HepG2 (cell line): Measurements from ENCODE around the gene CHN2. TPM values are rescaled to one million over a fixed set of nuclear protein-coding genes. Genes with fewer than 3 reads are reported as not detected.

ENCODE experiments used
- FOXO1 ChIP-seq: sonication (generic); formaldehyde crosslinking; IDR thresholded peaks from 2 replicates; pipeline ENCODE4 v1.4.0; 2020; ENCODE audit warnings: missing genetic modification reagents
- GPN1 ChIP-seq: sonication (generic); formaldehyde crosslinking; IDR thresholded peaks from 2 replicates; pipeline ENCODE4 v1.5.1; 2020; ENCODE audit warnings: missing genetic modification reagents, borderline replicate concordance
- HNF1B ChIP-seq: sonication (generic); formaldehyde crosslinking; IDR thresholded peaks from 2 replicates; pipeline ENCODE4 v1.5.1; 2020; ENCODE audit warnings: mild to moderate bottlenecking, moderate library complexity, missing genetic modification reagents
- MED1 ChIP-seq: sonication (generic); formaldehyde crosslinking; IDR thresholded peaks from 2 replicates; pipeline ENCODE4 v1.4.0; 2020; ENCODE audit warnings: missing genetic modification reagents
- MIER2 ChIP-seq: IDR thresholded peaks from 2 replicates; pipeline ENCODE4 v1.6.1; 2016; ENCODE audit warnings: missing biosample characterization, missing genetic modification reagents
- NFAT5 ChIP-seq: sonication (generic); formaldehyde crosslinking; IDR thresholded peaks from 2 replicates; pipeline ENCODE4 v1.4.0; 2020; ENCODE audit warnings: missing genetic modification reagents
- NFE2L2 ChIP-seq: fragments of 150-350 bp; IDR thresholded peaks from 2 replicates; pipeline ENCODE4 v1.6.1; 2014; ENCODE audit warnings: low read length
- PRMT3 ChIP-seq: sonication (generic); formaldehyde crosslinking; IDR thresholded peaks from 2 replicates; pipeline ENCODE4 v1.8.1; 2022; ENCODE audit warnings: low read depth, mild to moderate bottlenecking, moderate library complexity, missing genetic modification reagents, borderline replicate concordance
- SMC3 ChIP-seq: IDR thresholded peaks from 2 replicates; pipeline ENCODE4 v1.6.1; 2011; ENCODE audit warnings: low read length, improper control_type of control experiment
- SP2 ChIP-seq: sonication (generic); formaldehyde crosslinking; IDR thresholded peaks from 2 replicates; pipeline ENCODE4 v1.5.1; 2020; ENCODE audit warnings: mild to moderate bottlenecking, missing genetic modification reagents
- XBP1 ChIP-seq: sonication (generic); formaldehyde crosslinking; IDR thresholded peaks from 2 replicates; pipeline ENCODE4 v1.5.0; 2020; ENCODE audit warnings: missing genetic modification reagents
- ZNF329 ChIP-seq: sonication (generic); formaldehyde crosslinking; IDR thresholded peaks from 2 replicates; pipeline ENCODE4 v1.9.0; 2021; ENCODE audit warnings: low read depth, mild to moderate bottlenecking, missing genetic modification reagents
- ZNF768 ChIP-seq: sonication (generic); formaldehyde crosslinking; IDR thresholded peaks from 2 replicates; pipeline ENCODE4 v1.4.0; 2020; ENCODE audit warnings: missing genetic modification reagents
- ZNF781 ChIP-seq: sonication (generic); formaldehyde crosslinking; IDR thresholded peaks from 2 replicates; pipeline ENCODE4 v1.5.1; 2020; ENCODE audit warnings: borderline replicate concordance, mild to moderate bottlenecking, missing genetic modification reagents; ENCODE audit errors: not compliant biosample characterization
- ZNF83 ChIP-seq: sonication (generic); formaldehyde crosslinking; IDR thresholded peaks from 2 replicates; pipeline ENCODE4 v1.4.0; 2020; ENCODE audit warnings: missing genetic modification reagents, mild to moderate bottlenecking, borderline replicate concordance
- polyA plus RNA-seq, 8 experiments: library from polyadenylated mRNA; depleted of rRNA in 3 of 8; stranded (reverse) in 7 of 8; unstranded in 1 of 8; fragments of >200 nt; fragmentation: Illumina TruSeq in 4 of 8; extraction: Trizol in 4 of 8; gene quantifications; 2 replicates each; pipeline versions ENCODE4 v1.2.1 to v1.2.3, GENCODE V29; 2011 to 2016; ENCODE audit warnings: low read depth in 4 of 8, missing spikeins in 1 of 8, mixed read lengths in 1 of 8; ENCODE audit not compliant: insufficient read depth in 1 of 8
- total RNA-seq, 5 experiments: library from RNA; depleted of rRNA; stranded (reverse); fragments of >200 nt; fragmentation: Illumina TruSeq; extraction: Trizol; gene quantifications; 2 replicates each; pipeline ENCODE4 v1.2.3, GENCODE V29; 2016; ENCODE audit warnings: low read depth in 1 of 5

Gene CHN2
- total and polyA plus RNA-seq, 2 of the 13 experiments (the other 11 are each of a cell fraction or from before 2014, with no cell fraction given): 23.5 to 30.5 TPM

- TF ChIP-seq ZNF781 (CRISPR knock-in tag) (no peak), ZNF83 (CRISPR knock-in tag) (no peak), SP2 (CRISPR knock-in tag) (no peak), HNF1B (0 out of 2 replicates have a peak, but pooled peaks have one; percentile 47), FOXO1 (CRISPR knock-in tag) (no peak), ZNF768 (no peak), GPN1 (CRISPR knock-in tag) (no peak), MIER2 (CRISPR knock-in tag) (no peak), ZNF329 (CRISPR knock-in tag) (no peak), NFE2L2 (no peak), NFAT5 (CRISPR knock-in tag) (no peak), XBP1 (CRISPR knock-in tag) (no peak), PRMT3 (CRISPR knock-in tag) (no peak), SMC3 (peak; percentile 54; the same call in 1 of the 2 replicates), MED1 (CRISPR knock-in tag) (no peak)
- TF ChIP-seq, all 625 proteins: peak for 12
These were observed 114.7 kb downstream of the CHN2 start (continued) for GRCh38 chr7:29309041-29309854.
